Stimulated activated CD4-positive, alpha-beta T cell treated with anti-CD3 and anti-CD28 coated beads, Interleukin-4, amount 100 ng/mL, for 1 hour (primary cell): ENCODE data around the gene FGF18.
"Not testable (repeated sequence)": the region's sequence is repeated elsewhere in the genome, so short reads cannot be mapped to it uniquely, and the experiment has no call there.

Experiments used
- DNase-seq: peaks from one replicate; pipeline ENCODE4 v3.0.0-alpha.2; 2020

FGF18 gene

GRCh38 chr5:171418982-171419687, at the start of gene FGF18:
TSS of gene FGF18 (plus strand) at chr5:171419647. CDS start at chr5:171420200, 553 bp downstream.
- peak; percentile 29 for DNase-seq

- no peak for DNase-seq
Measured at GRCh38 chr5:171369898-171370297, 49.5 kb upstream of the FGF18 start.

- DNase-seq: not testable (repeated sequence)
Measured at GRCh38 chr5:171370881-171371280, 48.6 kb upstream of the FGF18 start.

DNA sequence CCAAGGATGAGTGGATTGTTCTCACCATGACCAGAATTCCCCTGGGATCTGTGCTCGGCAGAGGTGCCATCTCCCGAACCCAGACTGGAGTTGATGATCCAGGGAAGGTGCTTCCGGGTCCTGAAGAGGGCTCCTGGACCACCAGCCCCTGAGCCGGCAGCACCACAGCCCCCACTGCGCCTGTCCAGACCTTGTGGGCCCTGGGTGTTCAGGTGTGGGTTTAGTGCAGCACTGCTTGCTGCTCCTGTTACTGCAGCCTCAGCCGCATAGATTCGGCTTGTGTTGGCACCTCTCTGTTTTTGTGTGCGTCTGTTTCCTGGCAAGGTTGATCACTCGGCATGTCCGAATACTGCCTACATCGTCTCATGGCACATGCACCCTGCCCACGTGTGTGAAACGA, 48.1 kb upstream of the FGF18 start:
- DNase-seq: no peak

DNA sequence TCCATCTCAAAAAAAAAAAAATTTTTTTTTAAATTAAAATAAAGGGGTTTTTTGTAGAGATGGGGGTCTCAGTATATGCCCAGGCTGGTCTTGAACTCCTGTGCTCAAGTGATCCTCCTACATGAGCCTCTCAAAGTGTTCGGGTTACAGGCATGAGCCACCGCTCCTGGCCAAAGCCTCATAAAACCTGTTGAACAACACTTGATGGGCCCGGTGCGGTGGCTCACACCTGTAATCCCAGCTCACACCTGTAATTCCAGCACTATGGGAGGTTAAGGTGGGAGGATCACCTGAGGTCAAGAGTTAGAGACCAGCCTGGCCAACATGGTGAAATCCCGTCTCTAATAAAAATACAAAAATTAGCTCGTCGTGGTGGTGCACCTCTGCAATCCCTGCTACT, 39.5 kb upstream of the FGF18 start:
- no peak for DNase-seq

- DNase-seq: not testable (repeated sequence)
Measured at GRCh38 chr5:171384416-171384815, 35.0 kb upstream of the FGF18 start.

GRCh38 chr5:171384999-171385398, 34.4 kb upstream of the FGF18 start:
- not testable (repeated sequence) for DNase-seq

GRCh38 chr5:171386006-171386671, 33.3 kb upstream of the FGF18 start:
- DNase-seq: no peak

- DNase-seq: no peak
Measured at GRCh38 chr5:171386861-171387344, 32.5 kb upstream of the FGF18 start.

DNA sequence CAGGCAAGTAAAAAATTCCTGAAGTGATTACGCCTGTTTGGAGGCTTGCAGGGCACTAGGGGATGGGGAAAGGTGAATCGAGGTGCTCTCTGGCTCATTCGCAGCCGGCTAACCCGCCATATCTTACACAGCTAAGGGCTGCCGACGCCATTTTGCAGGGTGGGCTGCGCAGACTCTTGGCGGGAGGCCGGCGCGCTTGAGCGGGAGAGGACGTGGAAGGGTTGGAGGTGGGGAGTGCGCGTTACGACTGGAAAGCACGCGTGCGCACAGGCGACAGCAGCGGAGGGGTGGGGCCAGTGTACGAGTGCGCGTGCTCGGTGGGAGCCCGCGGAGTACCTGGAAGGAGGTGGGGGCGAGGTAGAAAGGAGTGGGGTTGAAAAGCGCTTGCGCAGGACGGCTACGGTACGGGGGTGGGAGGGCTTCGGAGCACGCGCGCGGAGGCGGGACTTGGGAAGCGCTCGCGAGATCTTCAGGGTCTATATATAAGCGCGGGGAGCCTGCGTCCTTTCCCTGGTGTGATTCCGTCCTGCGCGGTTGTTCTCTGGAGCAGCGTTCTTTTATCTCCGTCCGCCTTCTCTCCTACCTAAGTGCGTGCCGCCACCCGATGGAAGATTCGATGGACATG, 32.0 kb upstream of the FGF18 start, which contains the start of gene NPM1:
TSS of gene NPM1 (plus strand) at position 505 of the 625 bp plus-strand sequence. CDS start at position 605, 100 bp downstream.
- DNase-seq: peak; percentile 96

DNA sequence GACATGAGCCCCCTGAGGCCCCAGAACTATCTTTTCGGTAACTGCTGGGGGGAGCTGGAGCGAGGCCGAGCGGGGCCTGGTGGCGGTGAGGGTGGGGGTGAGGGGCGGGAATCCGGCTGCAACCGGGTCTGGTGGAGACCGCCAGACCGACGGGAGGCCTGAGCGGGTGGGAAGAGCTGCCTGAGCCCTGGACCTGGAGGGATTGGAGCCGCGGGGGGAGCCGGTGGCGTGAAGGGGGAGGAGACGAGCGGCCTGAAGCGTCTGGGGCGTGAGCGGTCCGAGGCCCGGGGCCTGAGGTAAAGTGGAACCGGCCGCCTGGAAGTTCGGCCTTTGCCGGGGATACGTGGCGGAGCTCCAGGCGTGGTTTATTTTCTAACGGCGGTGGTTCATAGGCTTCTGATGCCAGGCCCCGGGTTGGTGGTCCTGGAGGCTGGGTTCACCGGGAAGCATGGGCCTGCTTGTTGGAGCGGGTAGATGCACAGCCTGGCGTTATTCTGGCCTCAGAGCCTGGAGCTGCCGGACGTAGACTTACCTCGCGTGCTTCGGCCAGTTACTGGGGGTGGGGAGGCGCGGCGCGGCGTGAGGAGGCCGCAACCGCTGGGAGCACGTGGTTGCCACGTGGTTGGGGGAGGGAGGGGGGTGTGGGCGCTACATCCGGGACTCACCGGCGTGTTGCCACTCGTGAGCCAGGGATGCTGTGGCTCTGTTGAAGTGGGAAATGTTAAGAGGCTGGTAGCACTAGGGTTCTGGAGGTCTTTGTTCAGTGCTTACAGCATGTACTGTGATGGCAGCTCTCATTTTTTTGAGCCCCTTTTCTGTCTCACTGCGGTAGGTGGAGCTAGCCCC, 31.3 kb upstream of the FGF18 start:
- peak; percentile 86 for DNase-seq

DNA sequence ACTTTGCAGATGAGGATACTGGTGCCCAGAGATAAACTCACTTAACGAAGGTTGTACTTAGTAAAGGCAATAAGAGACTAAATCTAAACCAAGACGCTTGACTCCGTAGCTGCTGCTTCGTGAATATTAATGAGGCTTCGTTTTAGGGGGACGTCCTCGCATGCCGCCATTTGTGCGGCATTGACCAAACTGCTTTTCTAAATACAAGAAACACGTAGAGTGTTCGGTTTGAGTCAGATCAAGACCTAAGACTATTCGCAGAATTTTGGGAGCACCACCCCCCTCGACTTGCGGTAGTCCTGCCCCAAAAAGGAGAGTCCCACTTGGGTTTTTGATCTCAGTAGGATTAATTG, 30.7 kb upstream of the FGF18 start:
- DNase-seq: peak; percentile 31

DNA sequence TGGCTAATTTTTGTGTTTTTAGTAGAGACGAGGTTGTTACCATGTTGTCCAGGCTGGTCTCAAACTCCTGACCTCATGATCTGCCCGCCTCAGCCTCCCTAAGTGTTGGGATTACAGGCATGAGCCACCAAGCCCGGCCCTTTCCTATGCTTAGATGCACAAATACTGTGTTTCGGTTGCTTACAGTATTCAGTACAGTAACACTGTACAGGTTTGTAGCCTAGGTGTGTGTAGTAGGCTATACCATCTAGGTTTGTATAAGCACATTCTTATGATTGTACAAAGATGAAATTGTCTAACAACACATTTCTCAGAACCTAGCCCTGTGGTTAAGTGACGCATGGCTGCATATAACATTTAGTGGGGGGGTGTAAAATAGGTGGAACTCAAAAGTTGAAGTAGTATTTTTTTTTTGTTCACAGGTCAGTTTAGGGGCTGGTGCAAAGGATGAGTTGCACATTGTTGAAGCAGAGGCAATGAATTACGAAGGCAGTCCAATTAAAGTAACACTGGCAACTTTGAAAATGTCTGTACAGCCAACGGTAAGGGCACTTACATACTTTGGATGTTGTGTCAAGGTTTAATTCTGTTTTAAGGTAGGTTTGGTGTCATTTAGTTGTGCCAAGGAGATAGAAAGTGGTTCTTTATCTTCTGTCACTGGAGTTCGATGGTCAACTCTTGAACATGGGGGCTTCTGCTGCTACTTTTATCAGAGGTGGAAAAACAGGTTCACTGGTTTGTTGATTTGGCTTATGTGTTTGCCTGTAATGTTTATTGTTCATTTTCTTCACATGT, 28.4 kb upstream of the FGF18 start:
- no peak for DNase-seq

DNA sequence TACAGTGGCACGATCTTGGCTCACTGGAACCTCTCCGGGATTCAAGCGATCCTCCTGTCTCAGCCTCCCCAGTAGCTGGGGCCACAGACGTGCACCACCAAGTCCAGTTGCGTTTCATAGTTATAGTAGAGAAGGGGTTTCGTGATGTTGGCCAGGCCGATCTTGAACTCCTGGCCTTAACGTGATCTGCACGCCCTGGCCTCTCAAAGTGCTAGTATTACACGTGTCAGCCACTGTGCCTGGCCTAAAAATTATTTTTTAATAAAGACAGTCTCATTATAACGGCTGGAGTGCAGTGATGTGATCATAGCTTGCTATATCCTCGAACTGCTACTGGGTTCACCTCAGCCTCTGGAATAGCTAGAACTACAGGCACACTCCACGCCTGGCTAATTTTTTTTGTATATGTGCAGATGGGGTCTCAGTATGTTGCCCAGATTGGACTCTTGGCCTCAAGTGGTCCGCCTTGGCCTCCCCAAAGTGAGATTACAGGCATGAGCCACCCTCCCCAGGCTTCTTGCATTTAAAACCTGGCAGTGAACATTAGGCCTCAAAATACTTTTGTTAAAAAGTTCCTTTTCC, 27.4 kb upstream of the FGF18 start:
- no peak for DNase-seq

- no peak for DNase-seq
Measured at GRCh38 chr5:171392585-171393159, 26.8 kb upstream of the FGF18 start.

DNA sequence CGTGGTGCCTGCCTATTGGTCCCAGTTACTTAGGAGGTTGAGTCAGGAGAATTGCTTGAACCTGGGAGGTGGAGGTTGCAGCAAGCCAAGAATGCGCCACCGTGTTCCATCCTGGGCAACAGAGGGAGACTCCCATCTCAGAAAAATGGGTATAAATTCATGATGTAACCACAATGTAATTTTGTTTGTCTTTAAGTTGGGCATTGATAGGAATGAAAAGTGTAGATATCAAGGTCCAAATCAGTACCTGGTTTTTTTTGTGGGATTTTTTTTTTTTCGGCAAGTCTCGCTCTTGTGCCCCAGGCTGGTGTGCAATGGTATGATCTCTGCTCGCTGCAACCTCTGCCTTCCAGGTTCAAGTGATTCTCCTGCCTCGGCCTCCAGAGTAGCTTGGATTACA, 24.4 kb upstream of the FGF18 start:
- no peak for DNase-seq

DNA sequence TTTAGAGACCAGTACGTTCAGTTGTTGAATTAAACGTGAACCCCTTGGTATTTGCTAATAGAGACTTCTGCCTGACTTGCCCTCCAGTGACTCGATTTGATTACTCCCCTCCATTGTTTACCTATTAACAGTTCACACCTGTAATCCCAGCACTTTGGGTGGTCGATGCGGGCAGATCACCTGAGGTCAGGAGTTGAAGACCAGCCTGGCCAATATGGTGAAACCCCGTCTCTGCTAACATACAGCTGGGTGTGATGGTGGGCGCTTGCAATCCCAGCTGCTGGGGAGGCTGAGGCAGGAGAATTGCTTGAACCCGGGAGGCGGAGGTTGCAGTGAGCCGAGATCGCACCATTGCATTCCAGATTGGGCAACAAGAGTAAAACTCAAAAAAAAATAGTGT, 22.9 kb upstream of the FGF18 start:
- not testable (repeated sequence) for DNase-seq

DNA sequence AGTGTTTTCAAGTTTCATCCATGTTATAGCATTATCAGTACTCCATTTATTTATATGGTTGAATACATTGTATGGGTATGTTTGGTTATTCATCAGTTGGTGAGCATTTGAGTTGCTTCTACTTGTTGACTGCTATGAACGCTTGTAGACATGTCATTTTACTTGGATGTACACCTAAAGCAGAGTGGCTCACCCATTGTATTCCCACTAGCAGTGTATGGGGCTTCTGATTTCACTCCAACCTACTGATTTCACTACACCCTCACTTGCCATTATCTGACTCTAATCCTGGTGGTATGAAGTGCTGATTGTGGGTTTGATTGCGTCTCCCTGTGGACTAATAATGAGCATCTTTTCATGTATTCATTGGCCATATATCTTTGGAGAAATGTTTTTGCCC, 22.3 kb upstream of the FGF18 start:
- DNase-seq: no peak

GRCh38 chr5:171397599-171397998, 21.8 kb upstream of the FGF18 start:
- DNase-seq: no peak

DNA sequence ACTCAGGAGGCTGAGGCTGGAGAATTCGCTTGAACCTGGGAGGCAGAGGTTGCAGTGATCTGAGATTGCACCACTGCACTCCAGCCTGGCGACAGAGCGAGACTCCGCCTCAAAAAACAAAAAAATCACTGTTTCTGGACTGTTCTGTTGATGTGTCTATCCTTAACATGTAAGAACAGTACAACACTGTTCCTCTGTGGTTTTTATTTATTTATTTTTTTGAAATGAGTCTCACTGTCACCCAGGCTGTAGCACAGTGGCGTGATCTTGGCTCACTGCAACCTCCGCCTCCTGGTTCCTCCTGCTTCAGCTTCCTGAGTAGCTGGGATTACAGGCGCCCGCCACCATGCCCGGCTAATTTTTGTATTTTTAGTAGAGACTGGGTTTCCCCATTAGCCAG, 20.8 kb upstream of the FGF18 start:
- not testable (repeated sequence) for DNase-seq

- DNase-seq: no peak
Measured at GRCh38 chr5:171400169-171400568, 19.3 kb upstream of the FGF18 start.
